GM20431 (cell line): ENCODE data around the gene MRPL44.
"Not testable (repeated sequence)": the region's sequence is repeated elsewhere in the genome, so short reads cannot be mapped to it uniquely, and the experiment has no call there.

Experiments used
- in situ Hi-C: fragments of 300-500 bp; cut with MseI, MboI; formaldehyde crosslinking; loops from one replicate; pipeline ENCODE4 v1.15.0; 2020; ENCODE audit warnings: low sequenced_read_pairs; ENCODE audit not compliant: unreplicated experiment

The MRPL44 gene

GRCh38 chr2:223997938-223998337 lies 40.7 kb downstream of the MRPL44 start:
- in situ Hi-C loops: loop anchor here (10.0 to 25.0 kb wide), 2 partner anchors 287 to 639 kb away; no protein-coding TSS in a partner anchor

GRCh38 chr2:223998948-223999347 lies 41.7 kb downstream of the MRPL44 start:
- in situ Hi-C loops: loop anchor here (10.0 to 25.0 kb wide), 2 partner anchors 286 to 638 kb away; no protein-coding TSS in a partner anchor

- in situ Hi-C loops: loop anchor here (10.0 to 25.0 kb wide), 2 partner anchors 285 to 637 kb away; no protein-coding TSS in a partner anchor
These were observed 42.6 kb downstream of the MRPL44 start for GRCh38 chr2:223999862-224000261.

- in situ Hi-C loops: not testable (repeated sequence)
These were observed 43.4 kb downstream of the MRPL44 start for GRCh38 chr2:224000662-224001061.

GRCh38 chr2:224004105-224004695 lies 46.9 kb downstream of the MRPL44 start:
- in situ Hi-C loops: no loop called here

- in situ Hi-C loops: no loop called here
These were observed 51.5 kb downstream of the MRPL44 start for GRCh38 chr2:224008702-224009261.

- in situ Hi-C loops: no loop called here
These were observed 52.5 kb downstream of the MRPL44 start for GRCh38 chr2:224009605-224010315.

GRCh38 chr2:224011837-224012236 lies 54.6 kb downstream of the MRPL44 start:
- in situ Hi-C loops: no loop called here

GRCh38 chr2:224014336-224014735 lies 57.1 kb downstream of the MRPL44 start:
- in situ Hi-C loops: no loop called here

GRCh38 chr2:224016963-224017362 lies 59.7 kb downstream of the MRPL44 start:
- in situ Hi-C loops: no loop called here
